ENCODE data around the gene MT1M.
"Not testable (repeated sequence)": the region's sequence is repeated elsewhere in the genome, so short reads cannot be mapped to it uniquely, and the experiment has no call there.

The MT1M gene

GRCh38 chr16:56632156-56632847 is at the start of gene MT1M:
Gene MT1M, plus strand, starts transcription at chr16:56632659. Its CDS starts 73 bp downstream, at chr16:56632732.
- Mint-ChIP-seq H3K9me3 (no peaks in the 10 kb centered on the region), H3K4me3 (peak within 1 kb of the TSS; percentile 69), H3K27me3 (peaks cover 91% of the 10 kb centered on the region)

GRCh38 chr16:56582911-56583310 is 49.5 kb upstream of the MT1M start:
- not testable (repeated sequence) for H3K4me3 Mint-ChIP-seq, H3K27ac Mint-ChIP-seq
- H3K27me3 Mint-ChIP-seq: peaks cover 47% of the 10 kb centered on the region

More at GRCh38 chr16:56632156-56632847, at the start of gene MT1M:
- H3K27ac Mint-ChIP-seq: no peak within 1 kb of the TSS
- no peaks in the 10 kb centered on the region for H3K36me3 Mint-ChIP-seq (ENCODE audit: low read depth)
- peaks cover 22% of the 10 kb centered on the region for H3K4me1 Mint-ChIP-seq (ENCODE audit: low read depth)
- intact Hi-C loops (cut with micrococcal nuclease): no loop called here

GRCh38 chr16:56583351-56584168 is 48.9 kb upstream of the MT1M start:
- Mint-ChIP-seq H3K9me3 (no peaks in the 10 kb centered on the region), H3K27me3 (peaks cover 54% of the 10 kb centered on the region), H3K4me1 (ENCODE audit: low read depth) (no peaks in the 10 kb centered on the region), H3K4me3 (no peak overlapping the region), H3K36me3 (ENCODE audit: low read depth) (no peaks in the 10 kb centered on the region), H3K27ac (no peak overlapping the region)
- intact Hi-C loops (cut with micrococcal nuclease): no loop called here

More at GRCh38 chr16:56582911-56583310, 49.5 kb upstream of the MT1M start:
- H3K36me3 Mint-ChIP-seq (ENCODE audit: low read depth); H3K4me1 Mint-ChIP-seq (ENCODE audit: low read depth); H3K9me3 Mint-ChIP-seq; intact Hi-C loops (cut with micrococcal nuclease): not testable (repeated sequence)

GRCh38 chr16:56584276-56584675 is 48.2 kb upstream of the MT1M start:
- intact Hi-C loops (cut with micrococcal nuclease): no loop called here
- Mint-ChIP-seq H3K4me3 (no peak overlapping the region), H3K27me3 (peaks cover 61% of the 10 kb centered on the region), H3K4me1 (ENCODE audit: low read depth) (peaks cover 6% of the 10 kb centered on the region), H3K9me3 (no peaks in the 10 kb centered on the region), H3K36me3 (ENCODE audit: low read depth) (no peaks in the 10 kb centered on the region), H3K27ac (no peak overlapping the region)

GRCh38 chr16:56588781-56589140 is 43.7 kb upstream of the MT1M start:
- H3K27ac Mint-ChIP-seq: no peak overlapping the region
- H3K4me3 Mint-ChIP-seq: peak overlapping the region; percentile 40
- H3K4me1 Mint-ChIP-seq (ENCODE audit: low read depth): peaks cover 26% of the 10 kb centered on the region
- H3K27me3 Mint-ChIP-seq: peaks cover 57% of the 10 kb centered on the region
- no peaks in the 10 kb centered on the region for H3K9me3 Mint-ChIP-seq
- intact Hi-C loops (cut with micrococcal nuclease): no loop called here
- no peaks in the 10 kb centered on the region for H3K36me3 Mint-ChIP-seq (ENCODE audit: low read depth)

- Mint-ChIP-seq H3K27ac (no peak within 1 kb of the TSS), H3K9me3 (no peaks in the 10 kb centered on the region), H3K4me1 (ENCODE audit: low read depth) (peaks cover 26% of the 10 kb centered on the region), H3K27me3 (peaks cover 50% of the 10 kb centered on the region), H3K36me3 (ENCODE audit: low read depth) (no peaks in the 10 kb centered on the region), H3K4me3 (peak within 1 kb of the TSS; percentile 51)
- intact Hi-C loops (cut with micrococcal nuclease): no loop called here
These were observed 43.1 kb upstream of the MT1M start, which contains the start of gene MT3 for GRCh38 chr16:56589141-56590039. Gene MT3, plus strand, starts transcription at chr16:56589528. Its CDS starts 63 bp downstream, at chr16:56589591.

- no peaks in the 10 kb centered on the region for H3K36me3 Mint-ChIP-seq (ENCODE audit: low read depth)
These were observed 40.9 kb upstream of the MT1M start for GRCh38 chr16:56591377-56592060.

GRCh38 chr16:56593573-56594291 is 38.7 kb upstream of the MT1M start:
- H3K36me3 Mint-ChIP-seq (ENCODE audit: low read depth): no peaks in the 10 kb centered on the region
- peaks cover 25% of the 10 kb centered on the region for H3K4me1 Mint-ChIP-seq (ENCODE audit: low read depth)
- no peak overlapping the region for H3K4me3 Mint-ChIP-seq
- intact Hi-C loops (cut with micrococcal nuclease): no loop called here
- H3K27me3 Mint-ChIP-seq: peaks cover 43% of the 10 kb centered on the region
- no peak overlapping the region for H3K27ac Mint-ChIP-seq
- no peaks in the 10 kb centered on the region for H3K9me3 Mint-ChIP-seq

More at GRCh38 chr16:56591377-56592060, 40.9 kb upstream of the MT1M start:
- Mint-ChIP-seq H3K27ac (peak overlapping the region; percentile 18), H3K4me1 (ENCODE audit: low read depth) (peaks cover 26% of the 10 kb centered on the region), H3K4me3 (no peak overlapping the region), H3K27me3 (peaks cover 45% of the 10 kb centered on the region), H3K9me3 (no peaks in the 10 kb centered on the region)
- intact Hi-C loops (cut with micrococcal nuclease): no loop called here

GRCh38 chr16:56594292-56594619 is 38.2 kb upstream of the MT1M start:
- Mint-ChIP-seq H3K36me3 (ENCODE audit: low read depth) (no peaks in the 10 kb centered on the region), H3K27me3 (peaks cover 38% of the 10 kb centered on the region), H3K9me3 (no peaks in the 10 kb centered on the region), H3K27ac (no peak overlapping the region), H3K4me1 (ENCODE audit: low read depth) (peaks cover 20% of the 10 kb centered on the region), H3K4me3 (no peak overlapping the region)
- intact Hi-C loops (cut with micrococcal nuclease): no loop called here

GRCh38 chr16:56600398-56600999 is 32.0 kb upstream of the MT1M start:
- Mint-ChIP-seq H3K27ac (no peak overlapping the region), H3K9me3 (no peaks in the 10 kb centered on the region), H3K4me1 (ENCODE audit: low read depth) (no peaks in the 10 kb centered on the region), H3K27me3 (peaks cover 40% of the 10 kb centered on the region), H3K36me3 (ENCODE audit: low read depth) (no peaks in the 10 kb centered on the region), H3K4me3 (no peak overlapping the region)
- intact Hi-C loops (cut with micrococcal nuclease): loop anchor here (1.0 to 2.0 kb wide), 3 partner anchors 23 to 102 kb away; no protein-coding TSS in a partner anchor

- no peak overlapping the region for H3K4me3 Mint-ChIP-seq
- H3K36me3 Mint-ChIP-seq (ENCODE audit: low read depth): no peaks in the 10 kb centered on the region
- intact Hi-C loops (cut with micrococcal nuclease): loop anchor here (2.0 kb wide), 1 partner anchor 101 kb away; no protein-coding TSS in a partner anchor
- H3K4me1 Mint-ChIP-seq (ENCODE audit: low read depth): no peaks in the 10 kb centered on the region
- peaks cover 37% of the 10 kb centered on the region for H3K27me3 Mint-ChIP-seq
- no peak overlapping the region for H3K27ac Mint-ChIP-seq
- no peaks in the 10 kb centered on the region for H3K9me3 Mint-ChIP-seq
These were observed 31.1 kb upstream of the MT1M start for GRCh38 chr16:56601325-56601724.

- intact Hi-C loops (cut with micrococcal nuclease): no loop called here
These were observed 28.9 kb upstream of the MT1M start for GRCh38 chr16:56603589-56603988.

More at GRCh38 chr16:56603589-56603988, 28.9 kb upstream of the MT1M start:
- Mint-ChIP-seq H3K27me3 (peaks cover 21% of the 10 kb centered on the region), H3K27ac (no peak overlapping the region), H3K9me3 (no peaks in the 10 kb centered on the region), H3K36me3 (ENCODE audit: low read depth) (no peaks in the 10 kb centered on the region), H3K4me3 (no peak overlapping the region), H3K4me1 (ENCODE audit: low read depth) (peaks cover 18% of the 10 kb centered on the region)

Data from dendritic cell treated with granulocyte-macrophage colony-stimulating factor and Interleukin-4, amounts not matched to agents 40 ng/mL and 50 ng/mL, for 4 days (primary cell).